HG03025 (cell line): ENCODE data around the gene SGCB.
"Not testable (repeated sequence)": the region's sequence is repeated elsewhere in the genome, so short reads cannot be mapped to it uniquely, and the experiment has no call there.

Experiments
- ATAC-seq: cut with Tn5 transposase; IDR thresholded peaks from one replicate; pipeline ENCODE4 v1.9.1; 2021; ENCODE audit warnings: mild to moderate bottlenecking, moderate library complexity; ENCODE audit not compliant: unreplicated experiment, low FRiP score

Gene SGCB, protein sequence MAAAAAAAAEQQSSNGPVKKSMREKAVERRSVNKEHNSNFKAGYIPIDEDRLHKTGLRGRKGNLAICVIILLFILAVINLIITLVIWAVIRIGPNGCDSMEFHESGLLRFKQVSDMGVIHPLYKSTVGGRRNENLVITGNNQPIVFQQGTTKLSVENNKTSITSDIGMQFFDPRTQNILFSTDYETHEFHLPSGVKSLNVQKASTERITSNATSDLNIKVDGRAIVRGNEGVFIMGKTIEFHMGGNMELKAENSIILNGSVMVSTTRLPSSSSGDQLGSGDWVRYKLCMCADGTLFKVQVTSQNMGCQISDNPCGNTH

GRCh38 chr4:52038103-52038912, at the start of gene SGCB:
Gene SGCB, minus strand, starts transcription at chr4:52038299. Its CDS starts 40 bp downstream, at chr4:52038259.
- ATAC-seq: peak; percentile 87

DNA sequence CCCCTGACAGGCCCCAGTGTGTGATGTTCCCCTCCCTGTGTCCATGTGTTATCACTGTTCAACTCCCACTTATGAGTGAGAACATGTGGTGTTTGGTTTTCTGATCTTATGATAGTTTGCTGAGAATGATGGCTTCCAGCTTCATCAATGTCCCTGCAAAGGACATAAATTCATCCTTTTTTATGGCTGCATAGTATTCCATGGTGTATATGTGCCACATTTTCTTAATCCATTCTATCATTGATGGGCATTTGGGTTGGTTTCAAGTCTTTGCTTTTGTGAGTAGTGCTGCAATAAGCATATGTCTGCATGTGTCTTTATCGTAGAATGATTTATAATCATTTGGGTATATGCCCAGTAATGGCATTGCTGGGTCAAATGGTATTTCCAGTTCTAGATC, 48.3 kb upstream of the SGCB start:
- not testable (repeated sequence) for ATAC-seq

- ATAC-seq: no peak
These were observed 43.1 kb upstream of the SGCB start for GRCh38 chr4:52081216-52081615.

GRCh38 chr4:52079659-52080058, 41.6 kb upstream of the SGCB start:
- ATAC-seq: no peak

DNA sequence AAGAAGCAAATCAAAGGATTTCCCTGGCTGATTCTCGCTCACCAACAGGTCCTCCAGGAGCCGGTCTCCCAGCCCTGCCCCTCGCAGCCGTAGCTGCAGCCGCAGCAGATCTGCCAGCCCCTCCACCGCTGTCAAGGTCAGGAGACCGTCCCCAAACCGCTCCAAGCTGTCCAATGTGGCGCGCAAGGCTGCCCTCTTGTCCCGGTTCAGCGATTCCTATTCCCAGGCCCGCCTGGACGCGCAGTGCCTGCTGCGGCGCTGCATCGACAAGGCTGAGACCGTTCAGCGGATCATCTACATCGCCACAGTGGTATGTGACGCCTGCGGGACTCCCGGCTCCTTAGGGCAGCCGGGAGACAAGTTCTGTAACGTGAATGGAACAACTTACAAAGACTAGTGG, 38.6 kb upstream of the SGCB start:
- ATAC-seq: no peak

DNA sequence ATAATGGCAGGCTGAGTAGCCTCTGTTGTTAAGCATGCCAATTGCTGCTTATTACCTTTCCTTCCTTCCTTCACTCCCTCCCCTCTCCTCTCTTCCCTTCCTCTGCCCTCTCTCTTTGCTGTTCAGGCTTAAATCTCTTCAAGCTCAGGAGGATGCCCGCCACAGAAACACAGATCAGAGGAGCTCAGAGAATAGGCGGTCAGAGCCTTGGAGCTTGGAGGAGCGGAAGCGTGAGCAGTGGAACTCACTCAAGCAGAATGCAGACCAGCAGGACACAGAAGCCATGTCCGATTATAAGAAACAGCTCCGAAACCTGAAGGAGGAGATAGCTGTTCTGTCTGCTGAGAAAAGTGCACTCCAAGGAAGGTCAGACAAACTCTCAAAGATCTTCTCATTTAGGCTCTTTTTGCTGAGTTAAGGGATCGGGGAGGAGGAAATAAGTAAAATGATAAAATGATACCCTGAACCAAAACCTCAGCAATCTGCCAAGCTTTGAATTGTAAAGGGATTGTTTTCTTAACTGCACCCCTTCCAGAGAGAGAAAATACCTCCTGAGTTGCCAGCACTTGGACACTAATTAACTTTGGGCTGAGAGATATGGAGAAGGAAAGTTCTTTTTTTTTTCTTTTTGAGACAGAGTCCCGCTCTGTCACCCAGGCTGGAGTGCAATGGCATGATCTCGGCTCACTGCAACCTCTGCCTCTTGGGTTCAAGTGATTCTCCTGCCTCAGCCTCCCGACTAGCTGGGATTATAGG, 33.9 kb upstream of the SGCB start:
- ATAC-seq: no peak

- no peak for ATAC-seq
These were observed 31.5 kb upstream of the SGCB start for GRCh38 chr4:52069571-52069970.

- ATAC-seq: no peak
These were observed 21.3 kb upstream of the SGCB start for GRCh38 chr4:52059372-52059771.

DNA sequence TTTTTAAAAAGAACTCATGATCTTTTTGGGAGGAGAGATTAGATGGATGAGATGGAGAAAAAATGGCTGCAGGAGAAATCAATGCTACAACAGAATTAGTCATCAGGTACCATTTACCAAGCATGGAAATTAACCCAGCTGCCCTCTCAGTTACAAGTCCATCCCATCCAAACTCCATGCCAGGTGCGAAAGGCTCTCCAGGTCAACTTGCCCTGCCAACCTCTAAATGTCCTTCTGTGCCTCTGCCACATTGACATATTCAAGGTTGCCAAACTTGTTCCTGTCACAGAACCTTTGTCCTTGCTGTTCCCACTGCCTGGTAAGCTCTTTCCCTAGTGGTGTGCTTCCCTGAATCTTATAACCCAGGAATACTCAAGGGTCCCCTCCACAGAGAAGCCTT, 20.2 kb upstream of the SGCB start:
- no peak for ATAC-seq

- no peak for ATAC-seq
These were observed 19.1 kb upstream of the SGCB start for GRCh38 chr4:52057196-52057595.

DNA sequence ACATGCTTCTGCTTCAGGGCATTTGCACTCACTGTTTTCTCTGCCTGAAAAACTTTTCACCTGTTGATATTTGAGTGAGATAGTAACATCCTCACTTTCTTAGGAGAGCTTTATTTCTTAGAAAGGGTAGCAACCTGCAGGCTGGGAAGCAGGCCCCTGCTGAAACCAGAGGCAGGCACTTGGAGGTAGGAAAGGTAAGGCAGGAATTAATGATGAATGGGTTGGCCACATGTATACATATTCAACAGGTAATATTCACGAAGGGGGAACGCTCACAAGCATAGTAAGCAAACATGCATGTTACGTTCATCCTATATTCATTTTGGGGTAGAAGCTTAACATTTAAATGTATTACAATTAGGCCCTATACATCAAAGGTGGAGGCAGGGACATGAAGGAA, 16.2 kb upstream of the SGCB start:
- ATAC-seq: no peak

GRCh38 chr4:52052475-52052780, 14.3 kb upstream of the SGCB start:
- peak; percentile 51 for ATAC-seq

DNA sequence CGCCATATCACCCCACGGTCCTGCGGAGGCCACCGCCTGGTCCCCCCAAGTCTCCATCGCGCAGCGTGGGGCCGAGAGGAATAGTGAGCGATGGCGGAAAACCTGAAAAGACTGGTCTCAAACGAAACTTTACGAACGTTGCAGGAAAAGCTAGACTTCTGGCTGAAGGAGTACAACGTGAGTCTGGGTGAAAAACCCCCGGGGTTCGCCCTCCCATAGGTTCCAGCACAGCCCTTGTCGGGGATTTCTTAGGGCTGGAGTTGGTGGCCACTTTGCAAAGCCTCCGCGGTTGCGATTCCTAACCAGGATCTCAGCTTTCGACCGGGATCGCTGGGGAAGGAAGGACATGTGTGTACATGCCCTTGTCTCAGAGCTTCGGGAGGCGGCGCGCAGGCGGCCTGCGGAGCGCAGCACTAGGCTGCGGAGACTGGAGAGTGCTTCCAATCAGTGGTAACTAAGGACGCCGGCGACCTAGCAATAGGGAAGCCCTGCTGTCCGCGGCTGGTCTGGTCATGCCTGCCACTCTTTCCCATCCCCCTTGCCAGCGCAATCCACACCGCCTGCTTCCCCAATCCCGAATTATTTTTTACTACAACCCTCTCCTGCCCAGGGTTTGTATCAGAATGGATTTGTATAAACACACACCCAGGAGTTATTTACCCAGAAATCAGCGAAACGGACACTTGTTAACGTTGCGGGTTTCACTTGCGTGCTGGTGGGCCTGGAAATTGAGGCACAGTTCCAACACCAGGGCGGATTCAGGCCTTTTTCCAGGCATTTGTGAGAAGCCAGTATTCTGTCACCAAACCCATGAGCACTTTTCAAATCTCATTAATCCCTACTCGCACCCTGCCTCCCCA, 13.7 kb upstream of the SGCB start:
- ATAC-seq: peak; percentile 62

DNA sequence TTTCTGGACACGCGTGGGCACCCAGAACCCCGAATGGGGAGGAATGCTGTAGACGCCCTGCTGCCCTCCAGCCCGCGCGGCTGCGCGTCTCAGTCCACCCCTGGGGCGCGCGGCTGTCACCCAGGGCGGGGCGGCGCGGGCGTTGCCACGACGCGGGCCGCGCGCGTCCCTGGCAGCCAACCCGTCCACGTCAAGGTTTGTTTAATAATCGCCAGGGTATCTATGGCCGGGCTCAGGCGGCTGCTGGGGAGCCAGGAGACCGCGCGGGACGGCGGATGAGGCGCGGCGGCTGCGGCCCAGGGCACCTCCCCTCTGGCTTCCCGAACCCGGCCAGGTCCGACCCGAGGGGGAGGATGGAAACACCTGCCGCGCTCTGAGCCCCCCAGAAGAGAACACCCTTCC, 13.1 kb upstream of the SGCB start, which contains the start of gene SPATA18:
TSS of gene SPATA18 (plus strand) at position 92 of the 402 bp plus-strand sequence. CDS start 401 bp downstream, outside the sequence.
- ATAC-seq: peak; percentile 29

DNA sequence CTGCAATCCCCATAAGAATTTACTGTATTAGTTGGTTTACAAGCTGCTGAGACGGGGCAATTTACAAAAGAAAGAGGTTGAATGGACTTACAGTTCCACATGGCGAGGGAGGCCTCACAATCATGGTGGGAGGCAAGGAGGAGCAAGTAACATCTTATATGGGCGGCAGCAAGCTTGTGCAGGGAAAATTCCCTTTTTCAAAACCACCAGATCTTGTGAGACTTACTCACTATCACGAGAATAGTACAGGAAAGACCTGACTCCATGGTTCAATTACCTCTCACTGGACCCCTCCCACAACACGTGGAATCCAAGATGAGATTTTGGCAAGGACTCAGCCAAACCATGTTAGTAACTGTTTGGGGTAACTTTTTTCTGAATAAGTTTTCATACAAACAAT, 11.2 kb upstream of the SGCB start:
- no peak for ATAC-seq

DNA sequence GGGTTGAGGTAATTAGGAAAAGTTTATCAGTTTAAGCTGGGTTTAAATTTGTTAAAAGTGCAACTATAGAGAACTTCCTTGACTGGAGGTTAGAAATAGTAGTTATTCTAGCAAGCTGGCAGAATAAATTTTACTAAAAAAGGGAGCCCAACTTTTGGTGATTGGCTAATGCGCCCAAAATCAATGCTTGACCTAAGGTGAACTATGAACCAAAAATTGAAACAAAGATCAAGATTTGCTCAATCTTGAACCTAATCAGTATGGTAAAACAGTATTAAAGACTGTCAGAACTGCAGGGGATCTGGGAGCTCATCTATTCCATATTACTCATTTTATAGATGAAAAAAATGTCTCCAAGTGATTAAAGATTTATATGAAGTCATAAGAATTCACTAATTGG, 6.9 kb upstream of the SGCB start:
- ATAC-seq: no peak

GRCh38 chr4:52037689-52038102, 403 bp downstream of the SGCB start:
- ATAC-seq: peak; percentile 59

DNA sequence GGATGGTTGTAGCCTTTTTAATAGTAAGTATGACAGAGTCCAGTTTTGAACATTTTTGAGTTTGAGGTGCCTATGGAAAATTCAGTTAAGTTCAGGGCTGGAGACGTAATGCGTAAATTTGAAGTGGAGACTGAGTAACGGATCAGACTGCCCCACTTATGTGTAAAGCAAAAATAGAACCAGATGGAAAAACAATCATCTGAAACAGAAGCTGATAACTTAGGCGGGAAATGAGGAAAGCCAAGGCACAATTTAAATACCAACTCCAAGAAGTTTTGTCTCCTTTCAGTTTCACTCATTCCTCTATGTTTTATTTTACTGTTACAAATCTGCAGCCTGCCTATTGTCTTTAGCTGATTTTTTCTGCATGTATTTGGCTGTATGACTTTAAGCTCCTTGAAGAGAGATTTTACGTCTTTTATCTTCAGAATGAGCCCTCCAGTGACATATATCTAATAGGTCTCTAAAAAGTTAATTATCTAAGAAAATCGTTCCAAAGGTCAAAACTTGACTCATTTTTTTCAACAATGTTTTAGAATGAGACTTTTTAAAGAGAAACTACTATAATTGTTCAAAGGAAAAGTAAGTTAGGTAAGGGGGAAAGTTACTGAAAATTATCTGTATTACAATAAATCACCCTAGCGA, 1.1 kb downstream of the SGCB start:
- no peak for ATAC-seq

DNA sequence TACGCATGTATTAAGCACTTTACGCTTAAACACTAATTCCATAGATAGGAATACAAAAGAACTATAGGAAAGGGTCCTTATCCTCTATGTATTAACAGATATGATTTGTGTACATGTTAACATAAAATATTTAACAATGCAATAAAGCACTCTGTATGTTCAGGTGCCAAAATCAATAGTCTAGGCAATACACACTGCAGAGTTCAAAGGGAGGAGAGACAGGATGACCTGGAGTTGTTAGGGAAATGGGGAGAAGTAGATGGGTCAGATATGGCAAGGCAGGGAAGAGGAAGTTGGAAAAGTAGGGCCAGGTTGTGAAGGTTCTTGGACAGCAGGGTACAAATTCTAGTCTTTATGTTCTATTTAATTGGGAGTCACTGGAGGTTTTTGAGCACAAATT, 2.9 kb downstream of the SGCB start:
- no peak for ATAC-seq

GRCh38 chr4:52032005-52032404, 6.1 kb downstream of the SGCB start:
- no peak for ATAC-seq
